CD4-positive, alpha-beta T cell treated with Interleukin-15 for 1 hour (primary cell): Measurements from ENCODE around the gene ADM.

ENCODE experiments used
- DNase-seq: peaks from one replicate; pipeline ENCODE4 v3.0.0-alpha.2; 2020

Gene ADM

GRCh38 chr11:10329935-10330334 lies 25.1 kb downstream of the ADM start:
- no peak for DNase-seq

GRCh38 chr11:10331548-10332289 lies 26.8 kb downstream of the ADM start:
- DNase-seq = no peak

GRCh38 chr11:10333490-10333889 lies 28.6 kb downstream of the ADM start:
- no peak for DNase-seq

GRCh38 chr11:10338287-10338686 lies 33.4 kb downstream of the ADM start:
- no peak for DNase-seq

- DNase-seq = no peak
Observed at GRCh38 chr11:10348650-10349280, 43.9 kb downstream of the ADM start.

- DNase-seq = no peak
Observed at GRCh38 chr11:10349281-10349665, 44.4 kb downstream of the ADM start.

GRCh38 chr11:10349806-10350205 lies 44.9 kb downstream of the ADM start:
- no peak for DNase-seq

GRCh38 chr11:10350334-10350733 lies 45.5 kb downstream of the ADM start:
- DNase-seq = no peak

- no peak for DNase-seq
Observed at GRCh38 chr11:10351435-10351764, 46.5 kb downstream of the ADM start.

- no peak for DNase-seq
Observed at GRCh38 chr11:10351765-10352641, 47.1 kb downstream of the ADM start.

GRCh38 chr11:10352921-10353550 lies 48.2 kb downstream of the ADM start:
- DNase-seq = no peak

- DNase-seq = no peak
Observed at GRCh38 chr11:10354389-10354788, 49.5 kb downstream of the ADM start.

GRCh38 chr11:10355257-10355661 lies 50.4 kb downstream of the ADM start:
- no peak for DNase-seq

- no peak for DNase-seq
Observed at GRCh38 chr11:10356161-10356560, 51.3 kb downstream of the ADM start.
